PC-3 (cell line): ENCODE measurements around the gene F5. TPM values are rescaled to one million over a fixed set of nuclear protein-coding genes. Genes with fewer than 3 reads are reported as not detected.

Source experiments
- ATAC-seq: fragments of 200-7000 bp; cut with Tn5 transposase; 2 replicates; pipeline ENCODE4 v1.9.1; 2020; ENCODE audit warnings: mild to moderate bottlenecking, moderate library complexity
- BruUV-seq: library from RNA; stranded (reverse); fragments of 400-500 nt; replicated peaks from 2 replicates; lab custom pipeline; 2021; lab: Mats Ljungman, UMichigan
- CTCF ChIA-PET: fragments of 300-600 bp; sonication (Branson Sonifier 250); formaldehyde crosslinking; loops from one replicate; lab custom pipeline; 2022; ENCODE audit warnings: antibody characterized with exemption; lab: Charles Lee
- POLR2A ChIA-PET: fragments of 300-600 bp; sonication (Branson Sonifier 250); formaldehyde crosslinking; loops from one replicate; lab custom pipeline; 2022; ENCODE audit warnings: antibody characterized with exemption; ENCODE audit not compliant: unreplicated experiment; lab: Charles Lee
- DNase-seq: peaks from one replicate; pipeline ENCODE4 v3.0.0-alpha.2; 2015
- H2AFZ ChIP-seq: fragments of 300-600 bp; sonication (generic); 2 replicates; pipeline ENCODE4 v1.6.0; 2016; ENCODE audit warnings: antibody characterized with exemption, low read length
- H3F3A ChIP-seq: fragments of 300-600 bp; sonication (generic); one replicate; pipeline ENCODE4 v1.6.0; 2017; ENCODE audit warnings: antibody characterized with exemption, low read length, control low read depth, mild to moderate bottlenecking; ENCODE audit not compliant: unreplicated experiment
- H3K27ac ChIP-seq: fragments of 300-600 bp; sonication (generic); 2 replicates; pipeline ENCODE4 v1.5.1; 2016; ENCODE audit warnings: mild to moderate bottlenecking, low read length
- H3K27me3 ChIP-seq: fragments of 300-600 bp; sonication (generic); 2 replicates; pipeline ENCODE4 v1.6.1; 2016; ENCODE audit warnings: low read length, mixed read lengths
- H3K36me3 ChIP-seq: fragments of 300-600 bp; sonication (generic); 2 replicates; pipeline ENCODE4 v1.6.1; 2016; ENCODE audit warnings: low read depth, mixed run types, low read length, mixed read lengths
- H3K4me1 ChIP-seq: fragments of 300-600 bp; sonication (generic); 2 replicates; pipeline ENCODE4 v1.5.1; 2016; ENCODE audit warnings: low read length; ENCODE audit not compliant: insufficient read depth
- H3K4me2 ChIP-seq: fragments of 300-600 bp; sonication (generic); 2 replicates; pipeline ENCODE4 v1.6.0; 2016; ENCODE audit warnings: low read length
- H3K4me3 ChIP-seq: fragments of 300-600 bp; sonication (generic); 2 replicates; pipeline ENCODE4 v1.5.1; 2016; ENCODE audit warnings: mild to moderate bottlenecking, low read length, mixed read lengths
- H3K79me2 ChIP-seq: fragments of 300-600 bp; sonication (generic); 2 replicates; pipeline ENCODE4 v1.6.1; 2017; ENCODE audit warnings: low read length, mixed read lengths
- H3K9ac ChIP-seq: fragments of 300-600 bp; sonication (generic); 2 replicates; pipeline ENCODE4 v1.6.0; 2016; ENCODE audit warnings: mild to moderate bottlenecking, low read length
- H3K9me2 ChIP-seq: fragments of 300-600 bp; sonication (generic); replicated peaks from 2 replicates; pipeline ENCODE4 v1.6.1; 2016; ENCODE audit warnings: mixed run types, low read length, mixed read lengths
- H3K9me3 ChIP-seq: fragments of 300-600 bp; sonication (generic); 2 replicates; pipeline ENCODE4 v1.6.1; 2016; ENCODE audit warnings: low read length, mixed read lengths
- H4K20me1 ChIP-seq: fragments of 300-600 bp; sonication (generic); 2 replicates; pipeline ENCODE4 v1.6.1; 2016; ENCODE audit warnings: low read length, mixed read lengths
- EZH2 ChIP-seq: fragments of 300-600 bp; sonication (generic); IDR thresholded peaks from one replicate; pipeline ENCODE4 v1.6.1; 2017; ENCODE audit warnings: antibody characterized with exemption, mild to moderate bottlenecking, low read length; ENCODE audit not compliant: unreplicated experiment
- EZH2phosphoT487 ChIP-seq: fragments of 300-600 bp; sonication (generic); IDR thresholded peaks from 2 replicates; pipeline ENCODE4 v1.6.1; 2018; ENCODE audit warnings: mild to moderate bottlenecking, antibody characterized with exemption, low read length, borderline replicate concordance
- intact Hi-C: fragments of 100-400 bp; cut with micrococcal nuclease; formaldehyde crosslinking; loops from 2 replicates; pipeline ENCODE4 v1.9.0; 2023
- total RNA-seq: library from RNA; depleted of rRNA; stranded (reverse); fragments of >200 nt; gene quantifications from 2 replicates; pipeline ENCODE4 v1.2.3, GENCODE V29; 2014
- TF ChIP-seq, protein P1 (sequence below): fragments of 300-600 bp; sonication (generic); conservative IDR thresholded peaks from 2 replicates; pipeline ENCODE4 v1.5.1; 2017; ENCODE audit warnings: antibody characterized with exemption, low read depth, mild to moderate bottlenecking, low read length

F5 gene
- total RNA-seq, 1 experiment from 2014 or later, result not detected

- H3K36me3 ChIP-seq, result no peaks in the 10 kb centered on the region; the same call in 1 of the 2 replicates
- BruUV-seq, result no TSS peak
- CTCF ChIA-PET, result no interaction called here
- H3K79me2 ChIP-seq, result no peaks in the 10 kb centered on the region
- no peaks in the 10 kb centered on the region for H3K9me2 ChIP-seq
- no peak overlapping the region for H3K9ac ChIP-seq
- no peaks in the 10 kb centered on the region for H3K4me1 ChIP-seq
- no peak for TF ChIP-seq EZH2
- no peak for TF ChIP-seq EZH2phosphoT487
- TF ChIP-seq, protein P1, sequence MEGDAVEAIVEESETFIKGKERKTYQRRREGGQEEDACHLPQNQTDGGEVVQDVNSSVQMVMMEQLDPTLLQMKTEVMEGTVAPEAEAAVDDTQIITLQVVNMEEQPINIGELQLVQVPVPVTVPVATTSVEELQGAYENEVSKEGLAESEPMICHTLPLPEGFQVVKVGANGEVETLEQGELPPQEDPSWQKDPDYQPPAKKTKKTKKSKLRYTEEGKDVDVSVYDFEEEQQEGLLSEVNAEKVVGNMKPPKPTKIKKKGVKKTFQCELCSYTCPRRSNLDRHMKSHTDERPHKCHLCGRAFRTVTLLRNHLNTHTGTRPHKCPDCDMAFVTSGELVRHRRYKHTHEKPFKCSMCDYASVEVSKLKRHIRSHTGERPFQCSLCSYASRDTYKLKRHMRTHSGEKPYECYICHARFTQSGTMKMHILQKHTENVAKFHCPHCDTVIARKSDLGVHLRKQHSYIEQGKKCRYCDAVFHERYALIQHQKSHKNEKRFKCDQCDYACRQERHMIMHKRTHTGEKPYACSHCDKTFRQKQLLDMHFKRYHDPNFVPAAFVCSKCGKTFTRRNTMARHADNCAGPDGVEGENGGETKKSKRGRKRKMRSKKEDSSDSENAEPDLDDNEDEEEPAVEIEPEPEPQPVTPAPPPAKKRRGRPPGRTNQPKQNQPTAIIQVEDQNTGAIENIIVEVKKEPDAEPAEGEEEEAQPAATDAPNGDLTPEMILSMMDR, result no peak
- H3K9me3 ChIP-seq, result peaks cover 14% of the 10 kb centered on the region
- POLR2A ChIA-PET, result no interaction called here
- no peak overlapping the region for H3K4me3 ChIP-seq
- H3K27ac ChIP-seq, result no peak overlapping the region
- no peak overlapping the region for H3K4me2 ChIP-seq
- no peaks in the 10 kb centered on the region for H3F3A ChIP-seq
- DNase-seq (no peak), ATAC-seq (no peak)
- no peaks in the 10 kb centered on the region for H4K20me1 ChIP-seq
- no peak overlapping the region for H2AFZ ChIP-seq
- intact Hi-C loops, result no loop called here
- 0 out of 2 replicates have a peak, but pooled peaks cover 3% of the 10 kb centered on the region for H3K27me3 ChIP-seq
Measured at GRCh38 chr1:169634145-169634544, 47.9 kb upstream of the F5 start.

DNA sequence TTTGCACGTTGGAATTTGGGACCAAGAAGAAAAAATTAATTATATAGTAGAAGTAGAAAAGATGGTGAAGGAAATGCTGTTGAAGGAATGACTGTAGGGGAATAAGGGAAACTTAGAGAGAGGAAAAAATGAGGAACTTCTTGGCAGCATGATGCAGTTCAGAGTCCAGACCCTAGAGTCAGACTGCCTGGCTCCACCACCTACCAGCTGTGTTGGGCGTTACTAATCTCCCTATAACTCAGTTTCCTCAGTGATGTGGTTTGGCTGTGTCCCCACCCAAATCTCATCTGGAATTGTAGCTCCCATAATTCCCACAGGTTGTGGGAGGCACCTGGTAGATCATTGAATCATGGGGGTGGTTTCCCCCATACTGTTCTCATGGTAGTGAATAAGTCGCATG, 45.0 kb upstream of the F5 start:
- Histone ChIP-seq H3K79me2 (no peaks in the 10 kb centered on the region), H3K9me2 (no peaks in the 10 kb centered on the region), H3K36me3 (no peaks in the 10 kb centered on the region; the same call in 1 of the 2 replicates), H2AFZ (no peak overlapping the region), H4K20me1 (no peaks in the 10 kb centered on the region), H3F3A (no peaks in the 10 kb centered on the region), H3K4me1 (no peaks in the 10 kb centered on the region), H3K27ac (no peak overlapping the region), H3K4me2 (no peak overlapping the region), H3K9me3 (peaks cover 14% of the 10 kb centered on the region), H3K4me3 (no peak overlapping the region), H3K27me3 (peaks cover 7% of the 10 kb centered on the region; the same call in 1 of the 2 replicates), H3K9ac (no peak overlapping the region)
- TF ChIP-seq, protein P1, result no peak
- no peak for TF ChIP-seq EZH2phosphoT487
- no peak for TF ChIP-seq EZH2
- no peak for ATAC-seq
- ChIA-PET CTCF (no interaction called here), POLR2A (no interaction called here)
- BruUV-seq, result no TSS peak
- DNase-seq, result no peak
- intact Hi-C loops, result no loop called here

DNA sequence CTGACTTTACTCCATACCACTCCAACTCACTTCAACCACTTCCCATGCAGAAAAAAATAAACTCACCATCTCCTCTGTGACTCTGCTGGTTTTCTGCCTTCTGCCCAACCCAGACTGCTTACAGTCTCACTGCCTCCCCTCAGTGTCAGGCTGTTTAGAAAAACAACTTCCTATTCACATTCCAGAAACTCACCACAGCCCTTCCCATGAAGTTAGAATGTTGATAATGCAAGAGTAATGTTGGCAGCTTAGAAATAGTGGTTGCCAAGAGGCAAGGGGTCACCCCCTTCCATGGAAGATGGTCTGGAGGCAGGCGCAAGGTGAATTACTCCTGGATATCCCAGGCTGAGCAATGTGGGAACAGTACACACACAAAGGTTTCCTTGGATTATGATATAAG, 43.7 kb upstream of the F5 start, which contains the start of gene SELP:
Gene SELP, minus strand, starts transcription at position 119 of the 400 bp plus-strand sequence. Its CDS starts 50 bp downstream, at position 69.
- H3K27me3 ChIP-seq, result peaks cover 12% of the 10 kb centered on the region; the same call in 1 of the 2 replicates
- H3K9ac ChIP-seq, result no peak within 1 kb of the TSS
- no peak within 1 kb of the TSS for H3K4me3 ChIP-seq
- H3K36me3 ChIP-seq, result no peaks in the 10 kb centered on the region; the same call in 1 of the 2 replicates
- POLR2A ChIA-PET, result no interaction called here
- H3K27ac ChIP-seq, result no peak within 1 kb of the TSS
- H3K79me2 ChIP-seq, result no peaks in the 10 kb centered on the region
- intact Hi-C loops, result no loop called here
- CTCF ChIA-PET, result no interaction called here
- no peaks in the 10 kb centered on the region for H3K4me1 ChIP-seq
- BruUV-seq, result no TSS peak
- no peaks in the 10 kb centered on the region for H3K9me2 ChIP-seq
- DNase-seq, result no peak
- H3K9me3 ChIP-seq, result peaks cover 11% of the 10 kb centered on the region
- no peak for ATAC-seq
- H2AFZ ChIP-seq, result no peak within 1 kb of the TSS
- H4K20me1 ChIP-seq, result no peaks in the 10 kb centered on the region
- no peaks in the 10 kb centered on the region for H3F3A ChIP-seq
- TF ChIP-seq EZH2phosphoT487, result no peak
- H3K4me2 ChIP-seq, result no peak within 1 kb of the TSS
